ENCODE measurements around the gene TCAP. TPM values are rescaled to one million over a fixed set of nuclear protein-coding genes. Genes with fewer than 3 reads are reported as not detected.

Gene TCAP
- total RNA-seq, 4 donors from 2014 or later: 0.19 to 1.7 (median 0.60) TPM; not detected in 1

- DNase-seq (ENCODE audit: low spot score) (no peak), ATAC-seq (ENCODE audit: low FRiP score) (no peak)
- TF ChIP-seq, protein P1, sequence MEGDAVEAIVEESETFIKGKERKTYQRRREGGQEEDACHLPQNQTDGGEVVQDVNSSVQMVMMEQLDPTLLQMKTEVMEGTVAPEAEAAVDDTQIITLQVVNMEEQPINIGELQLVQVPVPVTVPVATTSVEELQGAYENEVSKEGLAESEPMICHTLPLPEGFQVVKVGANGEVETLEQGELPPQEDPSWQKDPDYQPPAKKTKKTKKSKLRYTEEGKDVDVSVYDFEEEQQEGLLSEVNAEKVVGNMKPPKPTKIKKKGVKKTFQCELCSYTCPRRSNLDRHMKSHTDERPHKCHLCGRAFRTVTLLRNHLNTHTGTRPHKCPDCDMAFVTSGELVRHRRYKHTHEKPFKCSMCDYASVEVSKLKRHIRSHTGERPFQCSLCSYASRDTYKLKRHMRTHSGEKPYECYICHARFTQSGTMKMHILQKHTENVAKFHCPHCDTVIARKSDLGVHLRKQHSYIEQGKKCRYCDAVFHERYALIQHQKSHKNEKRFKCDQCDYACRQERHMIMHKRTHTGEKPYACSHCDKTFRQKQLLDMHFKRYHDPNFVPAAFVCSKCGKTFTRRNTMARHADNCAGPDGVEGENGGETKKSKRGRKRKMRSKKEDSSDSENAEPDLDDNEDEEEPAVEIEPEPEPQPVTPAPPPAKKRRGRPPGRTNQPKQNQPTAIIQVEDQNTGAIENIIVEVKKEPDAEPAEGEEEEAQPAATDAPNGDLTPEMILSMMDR (IDR thresholded peaks at IDR 0.05): no peak
These were observed 45.4 kb upstream of the TCAP start for GRCh38 chr17:39619786-39620101.

DNA sequence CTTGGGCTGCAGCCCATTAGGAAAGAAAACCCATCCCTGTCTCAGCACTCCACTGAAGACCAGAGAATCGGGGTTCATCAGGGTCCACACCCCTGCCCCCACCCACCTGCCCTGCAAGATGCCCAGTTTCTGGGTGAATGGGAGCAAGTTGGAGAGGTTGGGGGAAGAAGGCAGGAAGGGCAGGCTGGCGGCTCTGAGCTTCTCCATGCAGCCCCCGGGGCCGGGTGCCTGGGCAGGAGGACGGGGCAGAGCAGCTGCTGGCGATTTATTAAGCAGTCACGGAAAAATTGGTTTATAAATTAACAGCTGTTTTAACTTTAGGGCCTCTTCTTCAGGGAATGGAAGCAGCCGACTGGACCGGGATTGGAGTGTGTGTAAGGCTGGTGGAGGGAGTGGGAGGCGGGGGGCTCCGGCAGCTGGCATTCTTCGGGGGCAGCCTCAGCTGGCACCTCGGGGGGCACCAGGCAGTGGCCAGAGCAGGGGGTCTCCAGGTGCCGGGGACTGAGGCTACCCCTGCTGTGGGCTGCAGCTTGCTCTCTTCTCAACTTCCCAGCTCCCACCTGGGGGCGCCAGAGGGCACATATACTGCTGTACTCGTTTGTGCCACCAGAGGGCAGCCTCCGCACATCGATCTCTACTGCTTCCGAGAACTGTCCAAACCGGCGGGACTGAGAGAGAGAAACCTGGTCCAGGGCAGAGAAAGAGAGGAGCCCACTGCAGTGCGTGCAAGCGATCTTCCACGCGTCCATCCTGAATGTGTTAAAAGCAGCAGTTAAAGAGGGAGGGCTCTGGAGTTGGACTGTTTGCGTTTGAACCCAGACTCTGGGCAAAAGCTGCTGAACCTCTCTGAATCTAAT is 43.4 kb upstream of the TCAP start:
- TF ChIP-seq, protein P1 (IDR thresholded peaks at IDR 0.05): peak in 2 of 3 donors; percentile 68 to 99
- DNase-seq (ENCODE audit: low spot score) (peak; percentile 95), ATAC-seq (ENCODE audit: low FRiP score) (peak; percentile 79)

DNA sequence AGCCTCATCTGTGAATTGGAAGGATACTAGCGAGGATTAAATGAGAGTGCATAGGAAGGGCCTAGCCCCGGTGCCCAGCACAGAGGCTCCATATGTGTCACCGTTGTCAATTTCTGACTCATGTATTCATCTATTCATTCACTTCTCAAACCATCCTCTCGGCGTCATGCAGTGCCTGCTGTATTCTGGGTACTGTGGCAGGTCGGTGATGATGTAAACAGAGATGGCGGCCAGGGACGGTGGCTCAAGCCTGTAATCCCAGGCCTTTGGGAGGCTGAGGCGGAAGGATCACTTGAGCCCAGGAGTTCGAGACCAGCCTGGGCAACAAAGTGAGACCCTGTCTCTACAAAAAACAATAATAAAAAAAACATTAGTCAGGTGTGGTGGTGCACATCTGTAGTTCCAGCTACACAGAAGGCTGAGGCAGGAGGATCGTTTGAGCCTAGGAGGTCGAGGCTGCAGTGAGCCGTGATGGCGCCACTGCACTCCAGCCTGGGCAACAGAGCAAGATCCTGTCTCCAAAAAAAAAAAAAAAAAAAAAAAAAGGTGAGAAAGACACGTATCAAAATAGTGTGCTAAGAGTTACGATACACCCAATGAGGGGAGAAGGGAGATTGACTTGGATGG is 42.7 kb upstream of the TCAP start:
- TF ChIP-seq, protein P1 (IDR thresholded peaks at IDR 0.05): no peak
- DNase-seq (ENCODE audit: low spot score) (no peak), ATAC-seq (ENCODE audit: low FRiP score) (no peak)

- TF ChIP-seq, protein P1 (IDR thresholded peaks at IDR 0.05): peak in 1 of 3 donors; percentile 68
- DNase-seq (ENCODE audit: low spot score) (peak; percentile 87), ATAC-seq (ENCODE audit: low FRiP score) (peak; percentile 21)
These were observed 41.7 kb upstream of the TCAP start for GRCh38 chr17:39623356-39623950.

DNA sequence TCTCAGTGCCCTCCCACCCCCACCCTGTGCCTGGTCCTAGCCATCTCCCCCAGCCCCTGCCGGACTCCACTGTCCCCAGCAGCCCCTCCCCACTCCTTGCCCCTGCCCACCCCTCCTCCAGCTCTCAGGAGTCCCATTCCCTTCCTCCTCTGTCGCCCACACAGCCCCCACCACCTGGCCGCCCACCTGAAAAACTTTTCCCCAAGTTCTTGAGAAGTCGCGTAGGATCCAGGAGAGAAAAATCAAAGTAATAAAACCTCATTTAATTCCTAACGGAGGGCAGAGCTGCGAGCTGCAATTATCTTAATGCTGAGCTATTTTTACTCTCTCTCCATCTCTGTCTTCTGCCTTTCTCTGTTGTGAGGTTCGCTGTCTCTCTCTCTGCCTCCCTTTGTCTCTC is 40.8 kb upstream of the TCAP start:
- ATAC-seq (ENCODE audit: low FRiP score): no peak
- no peak for DNase-seq (ENCODE audit: low spot score)
- TF ChIP-seq, protein P1 (IDR thresholded peaks at IDR 0.05): no peak

DNA sequence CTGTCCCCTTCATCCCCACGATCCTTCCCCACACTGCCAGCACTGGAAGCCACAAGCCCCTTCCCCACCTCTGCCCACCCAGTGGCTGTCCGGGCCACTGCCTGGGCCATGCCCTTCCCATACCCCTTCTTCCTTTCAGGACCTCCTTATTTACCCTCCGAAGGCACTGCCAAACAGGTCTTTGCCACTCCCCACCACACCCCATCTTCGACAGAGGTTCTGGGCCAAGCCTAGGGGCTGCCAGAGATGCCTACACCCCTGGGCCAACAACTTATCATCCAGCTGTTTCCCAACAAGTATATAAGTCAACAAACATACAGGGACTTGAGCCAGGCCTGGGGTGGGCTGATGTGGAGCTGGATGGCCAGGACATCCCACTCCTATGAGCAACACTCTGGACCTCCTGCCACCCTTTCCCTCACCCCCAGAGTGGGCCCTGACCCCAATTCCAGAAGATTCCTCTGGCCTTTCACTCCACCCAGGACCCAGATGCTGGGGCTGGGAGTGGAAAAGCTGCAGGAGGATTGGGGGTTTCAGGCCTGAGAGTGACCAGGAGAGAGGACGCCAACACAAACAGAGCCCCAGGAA is 39.9 kb upstream of the TCAP start:
- DNase-seq (ENCODE audit: low spot score) (no peak), ATAC-seq (ENCODE audit: low FRiP score) (no peak)
- TF ChIP-seq, protein P1 (IDR thresholded peaks at IDR 0.05): no peak

Measured in omental fat pad (tissue), 4 donors.